Stimulated activated CD4-positive, alpha-beta T cell treated with anti-CD3 and anti-CD28 coated beads, Interleukin-4, amount 100 ng/mL, for 1 hour (primary cell): Measurements from ENCODE around the gene TMEM169.

Source experiments
- DNase-seq: peaks from one replicate; pipeline ENCODE4 v3.0.0-alpha.2; 2020

Gene TMEM169, protein sequence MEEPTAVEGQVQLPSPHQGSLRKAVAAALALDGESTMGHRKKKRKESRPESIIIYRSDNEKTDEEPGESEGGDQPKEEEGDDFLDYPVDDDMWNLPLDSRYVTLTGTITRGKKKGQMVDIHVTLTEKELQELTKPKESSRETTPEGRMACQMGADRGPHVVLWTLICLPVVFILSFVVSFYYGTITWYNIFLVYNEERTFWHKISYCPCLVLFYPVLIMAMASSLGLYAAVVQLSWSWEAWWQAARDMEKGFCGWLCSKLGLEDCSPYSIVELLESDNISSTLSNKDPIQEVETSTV

DNA sequence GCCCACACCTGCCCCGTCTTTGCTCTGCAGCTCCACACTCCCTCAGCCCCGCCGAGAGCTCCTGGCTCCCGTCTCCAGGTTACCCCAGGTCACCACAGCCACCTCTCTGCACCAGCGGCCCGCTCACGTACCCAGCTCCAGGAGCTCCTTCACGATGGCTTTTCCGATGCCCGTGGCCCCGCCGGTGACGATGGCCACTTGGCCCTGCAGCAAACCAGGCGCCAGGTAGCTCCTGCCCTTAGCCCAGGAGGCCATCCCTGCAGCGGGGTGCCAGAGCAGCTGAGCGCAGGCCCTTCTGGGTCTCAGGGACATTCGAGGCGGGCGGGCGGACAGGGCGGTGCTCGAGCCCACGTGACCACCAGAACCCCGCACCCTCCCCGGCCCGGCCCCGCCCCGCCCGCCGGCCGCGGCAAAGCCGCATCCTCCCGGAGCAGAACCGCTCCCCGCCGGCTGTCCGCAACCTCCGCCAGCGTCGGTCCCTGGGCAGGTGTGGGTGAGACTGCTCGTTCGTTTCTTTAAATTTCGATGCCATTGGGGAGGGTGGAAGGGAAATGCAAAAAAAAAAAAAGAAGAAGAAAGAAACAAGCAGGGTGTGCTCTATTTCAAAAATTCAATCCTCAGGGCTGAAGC lies at the start of gene TMEM169, which contains the start of gene PECR:
TMEM169 (plus strand) TSS at position 433 of the 630 bp plus-strand sequence. CDS start 14,045 bp downstream, outside the sequence.
PECR (minus strand) TSS at position 323 of the 630 bp plus-strand sequence; CDS start at position 255, 68 bp downstream.
- DNase-seq = peak; percentile 78

DNA sequence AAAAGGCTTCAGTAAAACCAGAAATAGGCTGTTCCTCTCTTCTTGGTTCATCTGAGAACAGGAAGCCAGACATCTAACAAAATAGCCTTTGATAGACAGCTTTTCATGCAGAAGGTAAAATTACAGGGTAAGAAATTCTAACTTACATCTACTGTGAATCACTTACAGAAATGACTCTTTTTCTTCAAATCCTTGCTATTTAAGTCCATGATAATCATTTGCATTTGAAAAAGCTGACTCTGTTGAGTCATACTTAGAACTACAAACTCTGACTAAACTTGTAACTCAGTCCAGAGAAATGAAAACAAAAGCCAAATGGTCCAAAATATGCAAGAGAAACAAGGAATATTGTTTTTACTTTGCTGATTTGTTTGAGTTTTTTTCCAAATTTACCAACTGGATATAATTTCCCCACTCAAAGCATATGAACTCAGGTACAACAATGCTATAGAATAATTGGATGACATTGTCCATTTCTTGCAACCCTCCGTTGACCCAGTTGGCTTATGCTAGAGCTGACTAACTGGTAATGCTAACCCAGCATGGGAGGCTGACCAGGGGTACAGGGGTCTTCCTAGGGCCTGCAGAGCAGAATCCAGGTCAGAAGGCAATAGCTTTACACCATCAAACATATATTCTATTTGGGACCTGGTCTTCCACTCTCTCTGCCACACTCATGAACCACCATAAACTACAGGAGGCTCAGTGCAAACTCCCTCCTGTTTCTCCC lies 49.6 kb upstream of the TMEM169 start:
- no peak for DNase-seq

DNA sequence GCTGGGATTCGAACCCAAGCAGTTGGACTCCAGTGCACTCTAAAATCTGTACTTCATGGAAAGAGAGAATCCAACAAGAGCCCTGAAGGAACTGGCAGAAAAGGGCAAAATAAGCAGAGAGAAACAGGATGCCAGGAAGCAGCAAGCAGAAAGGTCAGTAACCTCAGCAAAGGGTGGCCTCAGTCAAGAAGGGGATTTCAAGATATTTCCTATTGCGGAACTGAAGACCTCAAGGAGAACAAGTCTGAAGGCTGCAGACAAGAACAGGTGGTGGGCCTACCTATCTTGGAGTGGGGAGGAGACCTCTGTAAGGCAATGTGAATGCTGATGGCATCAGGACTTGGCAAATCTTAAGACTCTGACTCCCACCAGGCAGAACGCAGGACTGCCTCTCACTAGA lies 48.3 kb upstream of the TMEM169 start:
- no peak for DNase-seq

DNA sequence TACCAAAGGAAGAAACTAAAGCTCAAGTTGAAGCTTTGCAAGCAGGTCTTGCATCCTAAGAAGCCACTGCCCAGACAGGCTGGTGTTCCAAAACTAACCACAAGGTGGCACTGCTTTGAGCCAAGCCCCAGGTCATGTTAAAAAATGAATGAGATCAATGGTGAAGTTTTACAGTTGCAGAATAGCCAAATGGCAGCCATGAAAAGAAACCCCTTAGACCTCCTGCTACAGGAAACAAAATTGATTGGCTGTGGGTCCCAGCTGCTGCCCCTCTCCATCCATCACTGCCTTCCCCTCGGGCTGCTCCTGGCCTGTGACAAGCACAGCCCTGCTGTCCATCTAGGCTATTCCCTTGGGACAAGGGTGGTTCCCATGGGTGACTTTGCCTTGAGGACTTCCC lies 47.7 kb upstream of the TMEM169 start:
- DNase-seq = peak; percentile 80

DNA sequence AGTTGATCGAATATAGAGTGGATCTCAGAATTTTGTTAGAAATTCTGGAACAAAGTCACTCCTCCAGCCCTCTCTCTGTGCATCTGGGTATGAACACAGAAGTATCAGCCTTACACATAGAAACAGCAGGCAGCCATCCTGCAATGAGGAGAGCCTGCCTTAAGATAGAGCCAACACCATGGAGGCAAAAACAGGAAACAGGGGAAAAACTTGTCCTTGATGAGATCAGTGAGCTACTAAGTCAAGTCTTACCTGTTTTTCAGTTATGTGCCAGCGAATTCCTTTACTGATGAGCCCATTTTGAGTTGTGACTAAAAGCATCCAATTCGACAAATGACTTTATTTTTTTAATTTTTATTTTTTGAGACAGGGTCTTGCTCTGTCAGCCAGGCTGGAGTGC lies 41.8 kb upstream of the TMEM169 start:
- DNase-seq = no peak

DNA sequence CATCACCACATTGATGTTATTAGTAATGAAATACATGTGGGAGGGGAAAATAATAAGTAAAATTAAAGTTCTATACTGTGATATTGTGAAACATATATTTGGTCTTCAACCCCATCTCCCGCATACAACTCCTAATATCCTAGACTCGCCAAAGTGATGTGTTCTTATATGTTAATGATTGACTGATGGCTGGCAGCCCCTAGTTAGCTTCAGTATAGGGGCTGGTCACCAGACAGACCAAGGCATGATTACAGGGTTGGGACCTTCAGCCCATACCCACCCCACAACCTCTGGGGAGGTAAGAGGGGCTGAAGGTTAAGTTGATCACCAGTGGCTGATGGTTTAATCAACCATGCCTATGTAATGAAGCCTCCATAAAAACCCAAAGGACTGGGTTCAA lies 40.3 kb upstream of the TMEM169 start:
- DNase-seq = no peak

DNA sequence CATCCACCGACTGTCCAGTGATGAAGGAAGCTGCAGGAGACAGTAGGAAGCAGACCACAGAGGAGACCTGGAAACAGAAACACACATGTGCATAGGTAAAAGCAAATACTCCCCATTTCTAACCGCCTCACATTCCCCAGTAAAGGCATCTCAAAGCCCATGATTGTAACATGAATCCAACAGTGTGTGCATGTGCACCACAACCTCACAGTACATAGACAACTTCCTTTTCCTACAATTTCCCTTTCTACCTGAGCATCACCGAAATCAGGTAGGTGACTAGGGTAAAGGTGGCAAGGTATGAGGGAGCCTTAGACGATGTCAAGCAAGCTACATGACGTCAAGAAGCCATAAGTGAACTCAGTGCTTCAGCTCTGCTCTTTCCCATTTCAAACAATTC lies 37.8 kb upstream of the TMEM169 start:
- no peak for DNase-seq

DNA sequence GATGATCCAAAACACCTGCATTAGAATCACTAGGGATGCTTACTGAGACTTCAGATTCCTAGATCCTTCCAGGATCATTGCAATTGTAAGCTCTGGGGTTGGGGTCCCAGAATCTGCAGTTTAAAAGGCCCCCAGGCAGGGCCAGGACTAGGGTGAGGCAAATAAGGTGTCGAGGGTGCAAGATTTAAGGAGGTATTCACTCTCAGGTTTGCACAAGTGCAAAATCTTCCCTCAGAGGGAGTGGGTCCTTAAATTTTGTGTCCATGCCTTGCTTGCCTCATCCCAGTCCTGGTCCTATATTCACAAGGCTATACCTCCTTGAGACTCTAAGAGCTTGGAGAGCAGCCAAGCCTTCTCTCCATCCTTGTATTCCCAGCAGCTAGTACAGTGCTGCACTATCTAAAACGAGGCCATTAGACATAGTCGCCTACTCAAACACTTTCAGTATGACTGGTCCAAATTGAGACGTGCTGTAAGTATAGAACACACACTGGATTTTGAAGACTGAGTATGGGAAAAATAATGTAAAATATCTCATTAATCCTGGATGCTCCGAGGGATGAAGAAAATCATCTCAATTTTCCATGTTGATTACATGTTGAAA lies 36.7 kb upstream of the TMEM169 start:
- DNase-seq = no peak

DNA sequence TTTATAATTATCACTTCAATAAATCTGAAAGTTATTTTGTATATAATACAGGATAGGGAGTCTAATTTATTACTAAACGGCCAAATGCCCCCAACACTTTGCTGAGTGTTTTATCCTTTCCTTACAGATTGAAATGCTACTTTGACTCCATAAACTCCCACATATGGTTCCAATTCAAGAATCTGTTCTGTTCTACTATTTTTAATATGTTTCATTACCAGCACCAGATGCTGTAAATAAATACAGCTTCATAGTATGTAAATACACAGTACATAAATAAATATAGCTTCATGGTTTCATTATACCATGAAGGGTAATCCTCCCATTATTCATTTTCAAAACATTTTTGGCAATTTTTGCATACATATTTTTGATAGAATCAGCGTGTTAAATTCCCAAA lies 34.3 kb upstream of the TMEM169 start:
- DNase-seq = no peak

DNA sequence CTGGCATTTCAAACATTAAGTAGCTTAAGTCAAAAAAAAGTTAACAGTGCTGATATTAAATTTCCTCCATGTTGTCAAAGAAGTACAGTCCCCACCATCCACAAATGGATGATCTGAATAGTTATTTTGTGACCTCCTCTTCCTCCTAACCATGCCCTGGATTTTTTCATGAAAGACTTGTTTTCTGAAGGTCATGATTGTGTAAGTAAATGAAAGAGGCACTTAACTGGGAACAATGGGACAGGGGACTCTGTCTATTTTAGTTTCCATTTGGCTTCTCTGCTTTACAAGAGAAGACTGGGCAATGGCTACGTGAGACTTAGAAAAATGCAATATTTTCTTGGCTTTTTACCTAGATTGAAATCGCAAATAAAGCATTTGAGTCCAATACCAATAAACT lies 32.3 kb upstream of the TMEM169 start:
- DNase-seq = no peak

DNA sequence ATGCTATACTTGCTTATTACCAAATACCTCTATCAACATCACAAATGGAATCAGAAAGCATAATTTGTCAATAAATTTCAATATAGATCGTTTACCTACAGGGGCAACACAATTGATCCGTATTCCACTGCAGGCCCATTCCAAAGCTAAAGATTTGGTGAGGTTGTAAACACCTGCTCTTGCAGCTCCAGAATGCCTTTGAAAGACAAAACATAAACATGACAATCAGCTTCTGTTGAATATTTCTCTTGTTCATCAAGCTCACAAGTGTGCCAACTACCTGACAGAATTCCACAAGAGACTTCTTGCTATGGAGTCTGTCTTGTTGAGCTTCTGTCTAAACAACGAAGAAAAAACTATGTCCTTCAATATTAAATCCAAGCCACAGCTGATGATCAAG lies 30.4 kb upstream of the TMEM169 start:
- no peak for DNase-seq

DNA sequence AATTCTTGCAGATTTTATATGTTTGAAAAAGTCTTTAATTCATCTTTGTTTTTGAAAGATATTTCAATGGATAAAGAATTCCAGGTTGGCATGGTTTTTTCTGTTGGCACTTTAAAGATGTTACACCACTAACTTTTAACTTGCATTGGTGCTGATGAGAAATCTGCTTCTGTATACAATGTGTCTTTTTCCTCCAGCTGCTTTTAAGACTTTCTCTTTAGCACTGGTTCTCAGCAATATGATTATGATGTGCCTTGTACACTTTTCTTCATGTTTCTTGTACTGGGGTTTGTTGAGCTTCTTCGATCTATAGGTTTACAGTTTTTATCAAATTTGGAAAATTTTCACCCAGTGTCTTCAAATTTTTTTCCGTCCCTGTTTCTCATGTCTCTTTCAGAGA lies 29.3 kb upstream of the TMEM169 start:
- DNase-seq = no peak

DNA sequence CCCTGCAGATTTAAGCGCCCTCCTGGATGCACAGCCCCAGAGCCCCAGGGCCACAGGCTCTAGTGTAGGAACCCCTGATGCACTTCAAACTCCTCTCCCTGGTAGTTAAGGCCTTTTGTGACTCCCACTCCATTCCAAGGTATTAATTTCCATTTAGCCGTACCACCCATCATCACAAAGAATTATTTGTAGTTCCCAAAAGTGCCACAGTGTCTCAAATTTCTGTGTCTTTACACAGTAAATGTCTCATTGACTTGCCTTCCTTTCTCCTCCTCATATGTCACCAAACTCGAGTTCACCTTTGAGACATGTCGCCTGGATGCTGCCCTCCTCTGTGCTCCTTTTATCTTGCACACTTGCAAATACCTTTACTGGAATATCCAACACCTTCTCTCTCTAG lies 26.0 kb upstream of the TMEM169 start:
- no peak for DNase-seq

DNA sequence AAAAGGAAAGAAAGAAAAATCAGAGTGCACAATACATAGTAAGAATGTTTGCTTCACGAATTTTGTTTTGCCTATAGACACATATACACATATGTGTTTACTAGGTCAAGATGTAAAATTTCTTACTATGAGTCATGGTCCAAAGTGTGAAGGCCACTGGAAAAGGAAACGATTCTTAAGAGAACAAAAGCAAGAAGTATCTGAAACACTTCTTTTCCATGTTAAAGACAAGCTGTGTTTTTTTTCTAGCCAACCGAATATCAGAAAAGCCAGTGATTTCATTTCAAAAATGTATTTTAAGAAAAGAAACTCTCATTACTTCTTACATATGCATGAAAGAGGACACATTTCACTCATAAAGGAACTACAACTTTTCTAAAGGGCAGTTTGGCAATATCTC lies 25.0 kb upstream of the TMEM169 start:
- no peak for DNase-seq

DNA sequence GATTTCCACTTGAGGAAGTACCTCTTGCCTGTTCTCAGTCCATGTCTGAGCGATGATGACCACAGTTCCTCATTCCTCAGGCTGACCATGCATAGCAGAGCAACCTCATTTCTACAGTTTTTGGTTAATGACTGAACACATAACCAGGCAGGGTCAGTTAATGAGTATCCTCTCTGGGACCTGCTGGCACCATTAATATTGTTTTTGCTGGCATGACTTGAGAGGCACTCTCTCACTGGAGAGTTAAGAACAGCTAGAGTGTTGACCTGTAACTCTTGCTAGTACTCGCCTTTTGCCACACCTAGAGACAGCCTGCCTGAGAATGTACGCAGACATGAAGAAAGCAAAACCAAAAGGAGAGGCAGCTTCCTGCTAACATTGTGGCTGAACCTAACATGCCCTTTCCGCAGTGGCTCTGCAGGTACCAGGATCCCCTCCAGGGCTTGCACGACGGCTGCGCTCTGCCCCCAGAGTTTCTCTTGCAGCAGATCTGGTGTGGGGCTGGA lies 24.0 kb upstream of the TMEM169 start:
- DNase-seq = peak; percentile 50

DNA sequence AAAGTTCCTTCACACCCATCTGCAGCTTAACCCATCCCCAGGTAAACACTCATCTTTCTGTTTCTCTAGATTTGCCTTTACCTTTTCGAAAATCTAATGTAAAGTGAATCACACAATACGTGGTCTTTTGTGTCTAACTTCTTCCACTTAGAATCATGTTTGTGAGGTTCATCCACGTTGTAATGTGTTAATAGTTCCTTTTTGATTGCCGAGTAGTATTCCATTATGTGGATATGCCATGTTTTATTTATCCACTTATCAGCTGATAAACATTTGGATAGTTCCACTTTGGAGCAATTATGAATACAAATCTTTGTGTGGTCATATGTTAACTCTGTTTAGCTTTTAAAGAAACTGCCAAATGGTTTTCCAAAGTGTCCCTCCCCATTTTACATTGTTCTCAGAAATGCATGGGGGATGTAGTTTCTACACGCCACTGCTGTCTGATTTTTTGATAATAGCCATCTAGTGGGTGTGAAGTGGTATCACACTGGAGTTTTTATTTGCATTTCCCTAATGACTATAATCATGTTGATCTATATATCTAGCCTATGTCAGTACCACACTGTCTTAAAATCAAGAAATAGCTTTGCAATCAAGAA lies 22.4 kb upstream of the TMEM169 start:
- no peak for DNase-seq

DNA sequence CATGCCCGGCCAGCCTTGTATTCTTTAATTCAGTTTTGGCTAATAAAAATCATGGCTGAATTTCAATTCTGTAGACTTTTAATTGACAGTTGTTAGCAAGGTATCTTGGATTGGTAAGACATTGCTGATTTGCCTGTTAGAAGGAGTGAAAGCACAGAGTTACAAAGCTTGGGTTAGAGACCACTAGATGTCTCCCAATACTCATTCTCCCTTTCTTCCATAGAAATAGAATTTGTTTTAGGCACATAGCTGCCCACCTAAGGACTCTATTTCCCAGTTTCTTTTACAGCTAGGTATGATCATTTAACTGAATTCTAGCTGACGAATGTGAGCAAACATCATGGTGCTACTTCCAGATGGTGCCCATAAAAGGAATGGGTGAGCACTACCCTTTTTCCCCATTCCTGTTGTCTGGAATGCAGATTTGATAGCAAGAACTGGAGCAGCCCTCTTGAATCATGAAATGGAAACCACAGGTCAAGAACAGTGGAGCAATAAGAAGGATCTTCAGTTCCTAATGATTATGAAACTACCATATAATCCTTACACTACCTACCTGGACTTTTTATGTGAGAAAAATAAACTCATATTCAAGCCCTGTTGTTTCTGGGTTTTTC lies 17.6 kb upstream of the TMEM169 start:
- DNase-seq = no peak

DNA sequence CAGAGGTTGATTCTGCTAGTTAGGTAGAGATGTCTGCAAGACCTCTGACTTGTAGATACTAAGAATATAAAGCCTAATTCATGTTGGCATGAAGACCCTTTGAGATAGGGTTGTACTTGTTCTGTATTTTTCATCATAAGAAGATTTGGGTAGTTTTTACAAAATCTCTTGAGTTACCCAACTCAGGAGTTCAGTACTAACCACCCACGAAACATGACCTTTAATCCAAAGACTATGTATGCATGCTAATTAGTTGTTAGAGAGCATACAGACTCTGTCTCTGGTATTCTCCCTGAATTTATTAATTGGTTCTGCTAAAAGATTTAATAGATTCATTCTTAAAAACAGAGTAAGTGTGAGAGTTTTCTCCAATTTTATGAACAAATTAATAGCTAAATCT lies 17.1 kb upstream of the TMEM169 start:
- no peak for DNase-seq

DNA sequence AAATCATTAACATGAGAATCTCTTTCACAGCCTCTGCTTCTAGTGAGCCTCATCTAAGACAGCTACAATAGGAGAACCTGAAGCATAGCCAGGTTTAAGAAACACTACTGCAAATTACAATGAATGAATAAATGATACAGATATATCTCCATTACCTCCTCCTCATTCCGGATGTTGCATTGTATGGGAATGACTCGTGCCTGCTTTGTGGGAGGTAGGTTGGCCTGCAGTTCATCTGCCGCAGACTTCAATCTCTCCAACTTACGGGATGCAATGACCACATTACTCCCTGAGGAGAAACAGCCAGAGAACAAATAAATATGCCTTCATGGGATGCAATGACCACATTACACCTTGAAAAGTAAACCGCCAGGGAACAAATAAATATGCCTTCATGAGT lies 15.5 kb upstream of the TMEM169 start:
- DNase-seq = no peak

DNA sequence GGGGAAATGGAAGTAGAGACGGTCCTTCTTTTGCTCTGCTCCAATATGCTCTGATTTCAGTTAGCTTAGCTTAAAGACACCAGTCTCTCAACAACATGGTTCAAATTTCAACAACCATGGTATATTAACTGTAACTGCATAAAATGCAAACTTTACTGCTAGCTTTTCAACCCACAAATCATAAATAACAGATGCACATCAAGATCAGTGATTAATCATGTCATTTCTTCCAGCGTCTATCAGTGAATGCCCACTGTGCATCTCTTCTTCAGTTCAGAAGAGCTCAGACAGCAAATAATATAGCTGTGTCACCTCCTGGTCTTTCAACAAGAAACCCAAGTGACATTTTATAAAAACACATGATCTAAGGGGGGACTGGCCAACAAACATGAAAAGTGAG lies 12.7 kb upstream of the TMEM169 start:
- no peak for DNase-seq

DNA sequence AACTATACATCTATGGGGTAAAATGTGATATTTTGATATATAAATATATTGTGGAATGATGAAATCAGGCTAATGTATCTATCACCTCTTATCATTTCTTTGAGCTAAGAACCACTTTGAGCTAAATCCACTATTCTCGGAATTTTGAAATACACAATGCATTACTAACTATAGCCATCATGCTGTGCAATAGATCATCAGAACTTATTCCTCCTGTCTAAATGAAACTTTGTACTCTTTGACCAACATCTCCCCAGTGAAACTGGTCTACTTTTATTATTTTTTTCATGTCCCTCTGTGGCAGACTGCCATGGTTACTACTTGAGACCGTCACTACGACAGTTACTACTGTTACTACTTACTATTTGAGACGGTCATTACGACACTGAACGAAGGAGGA lies 11.5 kb upstream of the TMEM169 start:
- DNase-seq = no peak

DNA sequence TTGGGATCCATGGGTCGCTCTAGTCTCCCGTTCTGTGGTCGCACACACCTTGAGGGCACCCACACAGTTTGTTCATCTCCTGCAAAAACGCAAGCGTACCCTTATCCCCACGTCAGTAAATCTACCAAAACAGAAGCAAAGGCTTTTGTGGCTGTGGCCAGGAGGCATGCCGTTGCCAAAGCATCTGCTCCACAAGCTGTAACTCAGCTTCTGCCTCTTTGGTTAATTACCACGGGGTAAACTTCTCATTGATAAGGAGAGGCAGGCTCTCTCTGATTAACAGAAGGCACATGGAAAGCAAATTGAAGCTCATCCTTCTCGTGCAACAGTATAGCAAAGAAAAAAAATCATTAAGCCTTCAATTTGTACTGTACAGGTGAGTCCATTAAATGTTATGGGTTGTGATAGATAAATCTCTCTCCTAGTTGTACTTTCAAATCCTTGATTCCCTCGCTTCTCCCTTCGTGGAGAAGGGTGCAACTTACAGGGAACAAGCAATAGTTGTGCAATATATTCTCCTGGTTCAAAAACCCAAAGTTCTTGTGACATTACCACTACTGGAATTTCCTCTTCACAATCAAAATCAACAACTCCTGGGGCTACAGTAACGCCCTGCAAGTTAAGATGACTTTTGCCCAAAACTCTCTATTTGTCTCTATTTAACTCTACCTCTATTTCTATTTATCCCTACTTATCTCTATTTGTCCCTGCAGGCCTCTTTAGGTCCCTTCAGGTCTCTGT lies 10.4 kb upstream of the TMEM169 start:
- no peak for DNase-seq
